Astrocyte (in vitro differentiated cells and primary cell): ENCODE data around the gene USP35. TPM values are rescaled to one million over a fixed set of nuclear protein-coding genes. Genes with fewer than 3 reads are reported as not detected.

Experiments
- DNase-seq: peaks from one replicate; pipeline ENCODE4 v3.0.0-alpha.2; 2010; ENCODE audit warnings: low read depth
- FAIRE-seq: peaks from 2 replicates; lab custom pipeline; 2011; peaks lifted over from hg19 to GRCh38; lab: Jason Lieb, UNC
- H2AFZ ChIP-seq: 2 replicates; pipeline ENCODE4 v1.6.0; 2012; ENCODE audit warnings: low read depth, low read length, inconsistent platforms
- H3K27ac ChIP-seq: 2 replicates; pipeline ENCODE4 v1.5.1; 2011; ENCODE audit warnings: low read depth, low read length, inconsistent platforms
- H3K27me3 ChIP-seq: 2 replicates; pipeline ENCODE4 v1.6.0; 2011; ENCODE audit warnings: low read length, inconsistent platforms; ENCODE audit not compliant: insufficient read depth
- H3K36me3 ChIP-seq: 2 replicates; pipeline ENCODE4 v1.5.1; 2011; ENCODE audit warnings: low read length, inconsistent platforms; ENCODE audit not compliant: insufficient read depth
- H3K4me1 ChIP-seq: 2 replicates; pipeline ENCODE4 v1.5.1; 2011; ENCODE audit warnings: low read length, inconsistent platforms; ENCODE audit not compliant: insufficient read depth
- H3K4me2 ChIP-seq: 2 replicates; pipeline ENCODE4 v1.6.0; 2012; ENCODE audit warnings: low read length, inconsistent platforms
- H3K4me3 ChIP-seq: 2 replicates; pipeline ENCODE4 v1.5.1; 2011; ENCODE audit warnings: low read depth, mild to moderate bottlenecking, low read length, inconsistent platforms; ENCODE audit not compliant: insufficient read depth
- H3K79me2 ChIP-seq: 2 replicates; pipeline ENCODE4 v1.6.0; 2012; ENCODE audit warnings: mild to moderate bottlenecking, low read length, inconsistent platforms; ENCODE audit not compliant: insufficient read depth
- H3K9ac ChIP-seq: 2 replicates; pipeline ENCODE4 v1.6.0; 2012; ENCODE audit warnings: mild to moderate bottlenecking, low read length, inconsistent platforms
- H3K9me3 ChIP-seq: 2 replicates; pipeline ENCODE4 v1.5.1; 2012; ENCODE audit warnings: low read depth, mild to moderate bottlenecking, low read length, inconsistent platforms; ENCODE audit not compliant: insufficient read depth
- H4K20me1 ChIP-seq: 2 replicates; pipeline ENCODE4 v1.6.0; 2012; ENCODE audit warnings: low read length, inconsistent platforms; ENCODE audit not compliant: insufficient read depth
- H3K27ac Mint-ChIP-seq: one replicate; pipeline ENCODE4 v1.8.0; 2021; ENCODE audit warnings: mild to moderate bottlenecking, mixed read lengths; ENCODE audit not compliant: unreplicated experiment
- H3K27me3 Mint-ChIP-seq: one replicate; pipeline ENCODE4 v1.8.0; 2021; ENCODE audit warnings: low read depth, mixed read lengths; ENCODE audit not compliant: unreplicated experiment
- H3K36me3 Mint-ChIP-seq: one replicate; pipeline ENCODE4 v1.8.0; 2021; ENCODE audit warnings: low read depth, mixed read lengths; ENCODE audit not compliant: unreplicated experiment
- H3K4me1 Mint-ChIP-seq: one replicate; pipeline ENCODE4 v1.8.0; 2021; ENCODE audit warnings: low read depth, mixed read lengths; ENCODE audit not compliant: unreplicated experiment
- H3K4me3 Mint-ChIP-seq: one replicate; pipeline ENCODE4 v1.8.0; 2021; ENCODE audit warnings: mild to moderate bottlenecking, moderate library complexity, mixed read lengths; ENCODE audit not compliant: unreplicated experiment
- H3K9me3 Mint-ChIP-seq: one replicate; pipeline ENCODE4 v1.8.0; 2021; ENCODE audit warnings: mild to moderate bottlenecking, mixed read lengths; ENCODE audit not compliant: unreplicated experiment
- CTCF ChIP-seq: IDR thresholded peaks from 2 replicates; pipeline ENCODE4 v1.5.1; 2011; ENCODE audit warnings: low read depth, mild to moderate bottlenecking, inconsistent platforms, low read length, moderate library complexity; ENCODE audit not compliant: insufficient read depth
- EZH2 ChIP-seq: IDR thresholded peaks from 2 replicates; pipeline ENCODE4 v1.6.1; 2012; ENCODE audit warnings: mild to moderate bottlenecking, low read length, inconsistent platforms; ENCODE audit not compliant: insufficient read depth
- total RNA-seq: library from RNA; stranded (reverse); gene quantifications from 2 replicates; pipeline ENCODE4 v1.2.1, GENCODE V29; 2021

The USP35 gene
- total RNA-seq, 1 donor from 2014 or later = 16.2 TPM

GRCh38 chr11:78190871-78191538 is 2.3 kb downstream of the USP35 start:
- H3K9me3 ChIP-seq = no peaks in the 10 kb centered on the region
- peaks cover 13% of the 10 kb centered on the region for H3K36me3 Mint-ChIP-seq
- H3K4me1 Mint-ChIP-seq = peaks cover 44% of the 10 kb centered on the region
- TF ChIP-seq EZH2 = no peak
- no peak for TF ChIP-seq CTCF
- peak overlapping the region; percentile 92 for H3K4me2 ChIP-seq
- H4K20me1 ChIP-seq = peaks cover 75% of the 10 kb centered on the region
- H3K36me3 ChIP-seq = no peaks in the 10 kb centered on the region
- DNase-seq = no peak
- no peaks in the 10 kb centered on the region for H3K9me3 Mint-ChIP-seq
- peaks cover 33% of the 10 kb centered on the region for H3K4me1 ChIP-seq
- no peak overlapping the region for H3K4me3 ChIP-seq
- no peaks in the 10 kb centered on the region for H3K27me3 Mint-ChIP-seq
- H3K27ac ChIP-seq = no peak overlapping the region
- no peaks in the 10 kb centered on the region for H3K27me3 ChIP-seq
- no peak for FAIRE-seq
- peak overlapping the region; percentile 15 for H3K27ac Mint-ChIP-seq
- no peak overlapping the region for H2AFZ ChIP-seq
- H3K9ac ChIP-seq = no peak overlapping the region
- H3K79me2 ChIP-seq = peaks cover 63% of the 10 kb centered on the region
- peak overlapping the region; percentile 97 for H3K4me3 Mint-ChIP-seq

- H3K27ac Mint-ChIP-seq = no peak overlapping the region
- no peak overlapping the region for H3K4me3 Mint-ChIP-seq
- peaks cover 52% of the 10 kb centered on the region for H3K79me2 ChIP-seq
- H3K4me1 ChIP-seq = peaks cover 24% of the 10 kb centered on the region
- no peak overlapping the region for H3K4me3 ChIP-seq
- no peak overlapping the region for H3K9ac ChIP-seq
- H3K4me1 Mint-ChIP-seq = peaks cover 34% of the 10 kb centered on the region
- H3K9me3 Mint-ChIP-seq = no peaks in the 10 kb centered on the region
- DNase-seq = no peak
- H3K27ac ChIP-seq = no peak overlapping the region
- no peak for FAIRE-seq
- TF ChIP-seq EZH2 = no peak
- no peak for TF ChIP-seq CTCF
- H2AFZ ChIP-seq = no peak overlapping the region
- no peaks in the 10 kb centered on the region for H3K9me3 ChIP-seq
- H3K27me3 ChIP-seq = no peaks in the 10 kb centered on the region
- H3K36me3 Mint-ChIP-seq = peaks cover 14% of the 10 kb centered on the region
- H3K4me2 ChIP-seq = no peak overlapping the region
- H3K36me3 ChIP-seq = no peaks in the 10 kb centered on the region
- H4K20me1 ChIP-seq = peaks cover 78% of the 10 kb centered on the region
- H3K27me3 Mint-ChIP-seq = no peaks in the 10 kb centered on the region
These were observed 3.6 kb downstream of the USP35 start for GRCh38 chr11:78192223-78192719.

DNA sequence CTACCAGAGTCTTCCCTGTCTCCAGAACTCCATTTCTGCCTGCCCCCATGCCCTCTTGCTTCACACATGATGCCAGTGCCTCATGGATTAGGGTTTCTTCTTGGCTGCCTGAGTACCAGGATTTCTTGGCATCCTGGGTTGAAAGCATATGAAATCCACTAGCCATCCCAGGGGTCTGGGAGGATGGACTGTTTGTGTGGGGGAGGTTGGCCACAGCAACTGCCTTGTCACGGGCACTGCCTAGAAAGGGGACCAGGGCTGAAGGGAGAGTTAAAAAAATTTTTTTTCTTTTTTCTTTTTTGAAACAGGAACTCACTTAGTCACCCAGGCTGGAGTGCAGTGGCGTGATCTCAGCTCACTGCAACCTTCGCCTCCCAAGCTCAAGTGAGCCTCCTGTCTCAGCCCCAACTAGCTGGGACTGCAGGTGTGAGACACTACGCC is 4.2 kb downstream of the USP35 start:
- Histone ChIP-seq H3K27me3 (no peaks in the 10 kb centered on the region), H3K4me2 (no peak overlapping the region), H3K36me3 (no peaks in the 10 kb centered on the region), H3K4me1 (peaks cover 21% of the 10 kb centered on the region), H3K79me2 (peaks cover 50% of the 10 kb centered on the region), H3K4me3 (no peak overlapping the region), H3K9ac (no peak overlapping the region), H3K27ac (no peak overlapping the region), H3K9me3 (no peaks in the 10 kb centered on the region), H4K20me1 (peaks cover 79% of the 10 kb centered on the region), H2AFZ (no peak overlapping the region)
- TF ChIP-seq EZH2 (no peak), CTCF (no peak)
- no peak overlapping the region for H3K4me3 Mint-ChIP-seq
- DNase-seq (no peak), FAIRE-seq (no peak)
- H3K4me1 Mint-ChIP-seq = peaks cover 28% of the 10 kb centered on the region
- H3K9me3 Mint-ChIP-seq = no peaks in the 10 kb centered on the region
- H3K27me3 Mint-ChIP-seq = no peaks in the 10 kb centered on the region
- H3K27ac Mint-ChIP-seq = peak overlapping the region; percentile 20
- H3K36me3 Mint-ChIP-seq = peaks cover 14% of the 10 kb centered on the region
